IMR-90 (cell line): ENCODE data around the gene LDAH.

Experiments used
- BHLHE40 ChIP-seq: fragments of 150-350 bp; IDR thresholded peaks from 2 replicates; pipeline ENCODE4 v1.6.1; 2016; ENCODE audit warnings: mild to moderate bottlenecking, low read depth, low read length
- CEBPB ChIP-seq: IDR thresholded peaks from 2 replicates; pipeline ENCODE4 v1.6.1; 2012; ENCODE audit warnings: low read depth, low read length, improper control_type of control experiment
- CHD1 ChIP-seq: IDR thresholded peaks from 2 replicates; pipeline ENCODE4 v1.6.1; 2012; ENCODE audit warnings: low read depth, low read length, improper control_type of control experiment
- FOS ChIP-seq: fragments of 150-350 bp; IDR thresholded peaks from 2 replicates; pipeline ENCODE4 v1.6.1; 2016; ENCODE audit warnings: low read depth, low read length
- MAZ ChIP-seq: IDR thresholded peaks from 2 replicates; pipeline ENCODE4 v1.6.1; 2012; ENCODE audit warnings: low read depth, mild to moderate bottlenecking, low read length, improper control_type of control experiment, moderate library complexity, borderline replicate concordance
- MXI1 ChIP-seq: IDR thresholded peaks from 2 replicates; pipeline ENCODE4 v1.6.1; 2012; ENCODE audit warnings: low read depth, mild to moderate bottlenecking, low read length, moderate library complexity, borderline replicate concordance
- POLR2A ChIP-seq: IDR thresholded peaks from 2 replicates; pipeline ENCODE4 v1.6.1; 2012; ENCODE audit warnings: mild to moderate bottlenecking, low read depth, low read length
- RAD21 ChIP-seq: IDR thresholded peaks from 2 replicates; pipeline ENCODE4 v1.6.1; 2012; ENCODE audit warnings: low read length, improper control_type of control experiment
- RCOR1 ChIP-seq: IDR thresholded peaks from 2 replicates; pipeline ENCODE4 v1.6.1; 2012; ENCODE audit warnings: mild to moderate bottlenecking, low read length, improper control_type of control experiment; ENCODE audit not compliant: insufficient replicate concordance
- RFX5 ChIP-seq: IDR thresholded peaks from 2 replicates; pipeline ENCODE4 v1.8.0; 2012; ENCODE audit warnings: low read depth, mild to moderate bottlenecking, low read length, moderate library complexity
- SMC3 ChIP-seq: fragments of 150-350 bp; IDR thresholded peaks from 2 replicates; pipeline ENCODE4 v1.6.1; 2016; ENCODE audit warnings: low read depth, mild to moderate bottlenecking, antibody characterized with exemption, low read length, moderate library complexity
- USF2 ChIP-seq: fragments of 150-350 bp; IDR thresholded peaks from 2 replicates; pipeline ENCODE4 v1.6.1; 2017; ENCODE audit warnings: mild to moderate bottlenecking, antibody characterized with exemption, low read length, low read depth
- TF ChIP-seq, protein P1 (sequence below): conservative IDR thresholded peaks from 2 replicates; pipeline ENCODE4 v1.5.1; 2012; ENCODE audit warnings: mild to moderate bottlenecking, low read depth, low read length, improper control_type of control experiment

DNA sequence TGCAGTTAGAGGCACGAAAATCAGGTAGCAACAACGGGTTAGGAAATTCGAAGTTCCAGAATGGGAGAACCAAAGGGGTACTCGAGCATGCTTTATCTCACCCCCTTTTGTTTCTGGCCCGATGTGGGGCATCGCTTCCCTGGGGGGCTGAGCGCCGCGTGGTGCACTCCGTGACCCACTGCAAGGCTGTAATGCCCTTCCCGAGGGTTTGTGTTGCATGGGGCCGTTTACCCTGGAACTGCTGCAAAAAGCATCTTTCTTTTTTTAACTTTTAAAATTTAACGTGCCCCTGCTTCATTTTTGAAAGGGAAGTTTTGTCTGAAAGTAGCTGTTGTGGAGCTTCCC, 151.2 kb downstream of the LDAH start:
- TF ChIP-seq POLR2A (no peak), RFX5 (no peak), RAD21 (no peak), USF2 (no peak), RCOR1 (no peak), MAZ (no peak), BHLHE40 (no peak), SMC3 (no peak), MXI1 (no peak), FOS (no peak), CHD1 (no peak), CEBPB (no peak)
- TF ChIP-seq, protein P1, sequence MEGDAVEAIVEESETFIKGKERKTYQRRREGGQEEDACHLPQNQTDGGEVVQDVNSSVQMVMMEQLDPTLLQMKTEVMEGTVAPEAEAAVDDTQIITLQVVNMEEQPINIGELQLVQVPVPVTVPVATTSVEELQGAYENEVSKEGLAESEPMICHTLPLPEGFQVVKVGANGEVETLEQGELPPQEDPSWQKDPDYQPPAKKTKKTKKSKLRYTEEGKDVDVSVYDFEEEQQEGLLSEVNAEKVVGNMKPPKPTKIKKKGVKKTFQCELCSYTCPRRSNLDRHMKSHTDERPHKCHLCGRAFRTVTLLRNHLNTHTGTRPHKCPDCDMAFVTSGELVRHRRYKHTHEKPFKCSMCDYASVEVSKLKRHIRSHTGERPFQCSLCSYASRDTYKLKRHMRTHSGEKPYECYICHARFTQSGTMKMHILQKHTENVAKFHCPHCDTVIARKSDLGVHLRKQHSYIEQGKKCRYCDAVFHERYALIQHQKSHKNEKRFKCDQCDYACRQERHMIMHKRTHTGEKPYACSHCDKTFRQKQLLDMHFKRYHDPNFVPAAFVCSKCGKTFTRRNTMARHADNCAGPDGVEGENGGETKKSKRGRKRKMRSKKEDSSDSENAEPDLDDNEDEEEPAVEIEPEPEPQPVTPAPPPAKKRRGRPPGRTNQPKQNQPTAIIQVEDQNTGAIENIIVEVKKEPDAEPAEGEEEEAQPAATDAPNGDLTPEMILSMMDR, result no peak
